Measurements from ENCODE around the gene TMCC1.

Gene TMCC1

DNA sequence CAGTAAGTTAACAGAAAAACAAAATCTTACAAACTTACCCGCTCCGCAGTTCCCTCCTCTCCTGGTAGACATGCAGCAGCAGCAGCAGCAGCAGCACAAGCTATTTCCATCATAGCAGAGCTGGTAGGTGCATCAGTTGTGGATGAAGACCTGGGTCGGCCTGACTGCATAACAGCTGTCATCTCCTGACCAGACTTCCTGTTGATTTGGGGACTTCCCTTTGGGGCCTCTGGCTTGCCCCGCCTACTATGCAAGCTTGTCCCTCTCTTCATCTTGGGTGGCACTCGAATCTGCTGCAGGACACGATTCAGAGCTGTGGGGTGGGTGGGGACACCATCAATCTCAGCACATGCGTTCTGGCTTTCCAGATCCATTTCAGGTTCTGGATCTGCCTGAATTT, 65.7 kb downstream of the TMCC1 start:
- TF ChIP-seq, protein P1, sequence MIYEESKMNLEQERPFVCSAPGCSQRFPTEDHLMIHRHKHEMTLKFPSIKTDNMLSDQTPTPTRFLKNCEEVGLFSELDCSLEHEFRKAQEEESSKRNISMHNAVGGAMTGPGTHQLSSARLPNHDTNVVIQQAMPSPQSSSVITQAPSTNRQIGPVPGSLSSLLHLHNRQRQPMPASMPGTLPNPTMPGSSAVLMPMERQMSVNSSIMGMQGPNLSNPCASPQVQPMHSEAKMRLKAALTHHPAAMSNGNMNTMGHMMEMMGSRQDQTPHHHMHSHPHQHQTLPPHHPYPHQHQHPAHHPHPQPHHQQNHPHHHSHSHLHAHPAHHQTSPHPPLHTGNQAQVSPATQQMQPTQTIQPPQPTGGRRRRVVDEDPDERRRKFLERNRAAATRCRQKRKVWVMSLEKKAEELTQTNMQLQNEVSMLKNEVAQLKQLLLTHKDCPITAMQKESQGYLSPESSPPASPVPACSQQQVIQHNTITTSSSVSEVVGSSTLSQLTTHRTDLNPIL (CRISPR knock-in tag; IDR thresholded peaks at IDR 0.05; ENCODE audit: low read depth), result no peak
- TF ChIP-seq ZFP30 (CRISPR knock-in tag; IDR thresholded peaks at IDR 0.05) (no peak), ZNF8 (CRISPR knock-in tag; IDR thresholded peaks at IDR 0.05) (no peak), ZNF70 (CRISPR knock-in tag; IDR thresholded peaks at IDR 0.05) (no peak), ZFP3 (CRISPR knock-in tag; IDR thresholded peaks at IDR 0.05) (no peak), SNAI2 (CRISPR knock-in tag; IDR thresholded peaks at IDR 0.05) (no peak), ZNF565 (CRISPR knock-in tag; conservative IDR thresholded peaks at IDR 0.05; ENCODE audit: low read depth) (no peak), CSDC2 (CRISPR knock-in tag; IDR thresholded peaks at IDR 0.05) (no peak), BACH2 (CRISPR knock-in tag; IDR thresholded peaks at IDR 0.05; ENCODE audit: borderline replicate concordance) (no peak), TOX (CRISPR knock-in tag; IDR thresholded peaks at IDR 0.05; ENCODE audit: borderline replicate concordance) (no peak)
- TF ChIP-seq, protein P2, sequence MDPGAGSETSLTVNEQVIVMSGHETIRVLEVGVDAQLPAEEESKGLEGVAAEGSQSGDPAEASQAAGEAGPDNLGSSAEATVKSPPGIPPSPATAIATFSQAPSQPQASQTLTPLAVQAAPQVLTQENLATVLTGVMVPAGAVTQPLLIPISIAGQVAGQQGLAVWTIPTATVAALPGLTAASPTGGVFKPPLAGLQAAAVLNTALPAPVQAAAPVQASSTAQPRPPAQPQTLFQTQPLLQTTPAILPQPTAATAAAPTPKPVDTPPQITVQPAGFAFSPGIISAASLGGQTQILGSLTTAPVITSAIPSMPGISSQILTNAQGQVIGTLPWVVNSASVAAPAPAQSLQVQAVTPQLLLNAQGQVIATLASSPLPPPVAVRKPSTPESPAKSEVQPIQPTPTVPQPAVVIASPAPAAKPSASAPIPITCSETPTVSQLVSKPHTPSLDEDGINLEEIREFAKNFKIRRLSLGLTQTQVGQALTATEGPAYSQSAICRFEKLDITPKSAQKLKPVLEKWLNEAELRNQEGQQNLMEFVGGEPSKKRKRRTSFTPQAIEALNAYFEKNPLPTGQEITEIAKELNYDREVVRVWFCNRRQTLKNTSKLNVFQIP (CRISPR knock-in tag; IDR thresholded peaks at IDR 0.05; ENCODE audit: borderline replicate concordance, low read depth), result no peak
- TF ChIP-seq, protein P3, sequence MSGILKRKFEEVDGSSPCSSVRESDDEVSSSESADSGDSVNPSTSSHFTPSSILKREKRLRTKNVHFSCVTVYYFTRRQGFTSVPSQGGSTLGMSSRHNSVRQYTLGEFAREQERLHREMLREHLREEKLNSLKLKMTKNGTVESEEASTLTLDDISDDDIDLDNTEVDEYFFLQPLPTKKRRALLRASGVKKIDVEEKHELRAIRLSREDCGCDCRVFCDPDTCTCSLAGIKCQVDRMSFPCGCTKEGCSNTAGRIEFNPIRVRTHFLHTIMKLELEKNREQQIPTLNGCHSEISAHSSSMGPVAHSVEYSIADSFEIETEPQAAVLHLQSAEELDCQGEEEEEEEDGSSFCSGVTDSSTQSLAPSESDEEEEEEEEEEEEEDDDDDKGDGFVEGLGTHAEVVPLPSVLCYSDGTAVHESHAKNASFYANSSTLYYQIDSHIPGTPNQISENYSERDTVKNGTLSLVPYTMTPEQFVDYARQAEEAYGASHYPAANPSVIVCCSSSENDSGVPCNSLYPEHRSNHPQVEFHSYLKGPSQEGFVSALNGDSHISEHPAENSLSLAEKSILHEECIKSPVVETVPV (CRISPR knock-in tag; IDR thresholded peaks at IDR 0.05), result no peak
- TF ChIP-seq, protein P4, sequence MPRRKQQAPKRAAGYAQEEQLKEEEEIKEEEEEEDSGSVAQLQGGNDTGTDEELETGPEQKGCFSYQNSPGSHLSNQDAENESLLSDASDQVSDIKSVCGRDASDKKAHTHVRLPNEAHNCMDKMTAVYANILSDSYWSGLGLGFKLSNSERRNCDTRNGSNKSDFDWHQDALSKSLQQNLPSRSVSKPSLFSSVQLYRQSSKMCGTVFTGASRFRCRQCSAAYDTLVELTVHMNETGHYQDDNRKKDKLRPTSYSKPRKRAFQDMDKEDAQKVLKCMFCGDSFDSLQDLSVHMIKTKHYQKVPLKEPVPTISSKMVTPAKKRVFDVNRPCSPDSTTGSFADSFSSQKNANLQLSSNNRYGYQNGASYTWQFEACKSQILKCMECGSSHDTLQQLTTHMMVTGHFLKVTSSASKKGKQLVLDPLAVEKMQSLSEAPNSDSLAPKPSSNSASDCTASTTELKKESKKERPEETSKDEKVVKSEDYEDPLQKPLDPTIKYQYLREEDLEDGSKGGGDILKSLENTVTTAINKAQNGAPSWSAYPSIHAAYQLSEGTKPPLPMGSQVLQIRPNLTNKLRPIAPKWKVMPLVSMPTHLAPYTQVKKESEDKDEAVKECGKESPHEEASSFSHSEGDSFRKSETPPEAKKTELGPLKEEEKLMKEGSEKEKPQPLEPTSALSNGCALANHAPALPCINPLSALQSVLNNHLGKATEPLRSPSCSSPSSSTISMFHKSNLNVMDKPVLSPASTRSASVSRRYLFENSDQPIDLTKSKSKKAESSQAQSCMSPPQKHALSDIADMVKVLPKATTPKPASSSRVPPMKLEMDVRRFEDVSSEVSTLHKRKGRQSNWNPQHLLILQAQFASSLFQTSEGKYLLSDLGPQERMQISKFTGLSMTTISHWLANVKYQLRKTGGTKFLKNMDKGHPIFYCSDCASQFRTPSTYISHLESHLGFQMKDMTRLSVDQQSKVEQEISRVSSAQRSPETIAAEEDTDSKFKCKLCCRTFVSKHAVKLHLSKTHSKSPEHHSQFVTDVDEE (CRISPR knock-in tag; IDR thresholded peaks at IDR 0.05), result no peak
- TF ChIP-seq, protein P5, sequence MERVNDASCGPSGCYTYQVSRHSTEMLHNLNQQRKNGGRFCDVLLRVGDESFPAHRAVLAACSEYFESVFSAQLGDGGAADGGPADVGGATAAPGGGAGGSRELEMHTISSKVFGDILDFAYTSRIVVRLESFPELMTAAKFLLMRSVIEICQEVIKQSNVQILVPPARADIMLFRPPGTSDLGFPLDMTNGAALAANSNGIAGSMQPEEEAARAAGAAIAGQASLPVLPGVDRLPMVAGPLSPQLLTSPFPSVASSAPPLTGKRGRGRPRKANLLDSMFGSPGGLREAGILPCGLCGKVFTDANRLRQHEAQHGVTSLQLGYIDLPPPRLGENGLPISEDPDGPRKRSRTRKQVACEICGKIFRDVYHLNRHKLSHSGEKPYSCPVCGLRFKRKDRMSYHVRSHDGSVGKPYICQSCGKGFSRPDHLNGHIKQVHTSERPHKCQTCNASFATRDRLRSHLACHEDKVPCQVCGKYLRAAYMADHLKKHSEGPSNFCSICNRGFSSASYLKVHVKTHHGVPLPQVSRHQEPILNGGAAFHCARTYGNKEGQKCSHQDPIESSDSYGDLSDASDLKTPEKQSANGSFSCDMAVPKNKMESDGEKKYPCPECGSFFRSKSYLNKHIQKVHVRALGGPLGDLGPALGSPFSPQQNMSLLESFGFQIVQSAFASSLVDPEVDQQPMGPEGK (CRISPR knock-in tag; IDR thresholded peaks at IDR 0.05; ENCODE audit: borderline replicate concordance), result no peak

DNA sequence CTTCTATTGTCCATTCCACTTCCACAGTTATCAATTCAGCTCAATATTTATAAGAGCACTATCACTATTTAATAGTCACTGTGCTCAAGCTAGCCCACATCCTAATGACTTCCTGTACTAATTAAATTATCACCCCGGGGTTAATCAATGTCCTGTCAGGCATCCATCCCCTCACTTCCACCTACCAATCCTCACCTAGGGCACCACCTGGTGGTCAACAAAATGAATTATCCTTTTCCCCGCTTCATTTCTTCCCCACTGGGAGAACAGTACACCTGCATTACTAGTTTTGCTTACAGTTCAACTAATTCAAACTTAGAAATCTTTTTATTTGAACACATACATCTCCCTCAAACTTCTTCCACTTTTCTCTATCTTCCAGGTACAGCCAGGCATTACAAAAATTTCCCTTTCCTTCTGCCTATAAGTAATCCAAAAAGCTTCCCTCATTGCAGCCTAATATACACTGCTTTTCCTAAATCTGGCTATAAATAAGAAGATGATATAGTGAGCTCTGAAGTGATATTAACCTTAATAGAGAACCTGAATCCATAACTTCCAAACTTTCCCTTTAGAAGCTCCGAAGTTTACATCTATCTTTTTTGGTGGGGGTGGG, 68.5 kb downstream of the TMCC1 start:
- ATAC-seq, result peak; percentile 58
- no peak for TF ChIP-seq RARB (CRISPR knock-in tag; IDR thresholded peaks at IDR 0.05)
- TF ChIP-seq, protein P5 (CRISPR knock-in tag; IDR thresholded peaks at IDR 0.05; ENCODE audit: borderline replicate concordance), result no peak
- no peak for TF ChIP-seq ZNF70 (CRISPR knock-in tag; IDR thresholded peaks at IDR 0.05)

More for the DNA sequence above, 65.7 kb downstream of the TMCC1 start:
- no peak for ATAC-seq

DNA sequence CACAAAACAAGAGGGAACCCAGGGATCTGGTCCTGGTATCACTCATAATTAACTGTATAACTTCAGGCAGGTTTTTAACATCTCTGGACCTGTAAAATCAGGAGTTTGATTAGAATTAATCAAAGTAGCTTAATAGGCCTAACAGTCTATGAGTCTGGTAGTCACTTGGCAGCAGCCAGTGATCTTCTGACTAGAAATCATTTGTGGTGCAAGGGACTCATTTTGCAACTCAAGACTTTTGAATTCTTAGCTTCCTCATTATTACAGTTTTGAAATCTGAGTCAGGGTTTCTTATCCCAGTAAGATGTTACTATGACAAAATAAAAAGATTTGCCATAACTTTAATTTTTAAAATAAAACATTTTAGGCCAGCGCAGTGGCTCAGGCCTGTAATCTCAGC, 70.8 kb downstream of the TMCC1 start:
- ATAC-seq, result no peak
- TF ChIP-seq, protein P1 (CRISPR knock-in tag; IDR thresholded peaks at IDR 0.05; ENCODE audit: low read depth), result no peak
- TF ChIP-seq, protein P2 (CRISPR knock-in tag; IDR thresholded peaks at IDR 0.05; ENCODE audit: borderline replicate concordance, low read depth), result no peak
- TF ChIP-seq, protein P4 (CRISPR knock-in tag; IDR thresholded peaks at IDR 0.05), result no peak
- TF ChIP-seq ZFP3 (CRISPR knock-in tag; IDR thresholded peaks at IDR 0.05) (no peak), GLIS3 (CRISPR knock-in tag; IDR thresholded peaks at IDR 0.05) (no peak), ZNF70 (CRISPR knock-in tag; IDR thresholded peaks at IDR 0.05) (no peak)
- TF ChIP-seq, protein P3 (CRISPR knock-in tag; IDR thresholded peaks at IDR 0.05), result no peak
